NCI-H146 (cell line): ENCODE data around the gene KRTAP2-2.

Source experiments
- DNase-seq: peaks from one replicate; lab custom pipeline; 2025; lab: John Stamatoyannopoulos, UW

Gene KRTAP2-2

DNA sequence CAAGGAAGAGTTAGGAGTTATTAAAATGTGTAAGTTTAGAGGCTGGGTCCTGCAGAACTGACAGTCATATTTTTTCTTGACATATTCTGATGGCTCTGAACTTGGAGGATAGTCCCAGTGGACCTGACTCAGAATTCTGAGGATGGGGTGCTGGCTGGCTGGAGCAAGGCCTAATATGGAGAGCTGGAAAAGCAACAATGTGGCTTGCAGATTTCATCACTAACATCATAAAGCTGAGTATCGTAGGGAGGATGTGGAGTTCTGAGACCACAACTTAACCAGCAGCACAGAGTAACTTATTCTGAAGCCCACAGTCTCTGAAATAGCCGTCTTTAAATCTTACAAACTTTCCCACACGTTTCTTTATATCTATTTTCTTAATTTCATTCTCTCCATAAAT lies 30.3 kb downstream of the KRTAP2-2 start:
- no peak for DNase-seq

DNA sequence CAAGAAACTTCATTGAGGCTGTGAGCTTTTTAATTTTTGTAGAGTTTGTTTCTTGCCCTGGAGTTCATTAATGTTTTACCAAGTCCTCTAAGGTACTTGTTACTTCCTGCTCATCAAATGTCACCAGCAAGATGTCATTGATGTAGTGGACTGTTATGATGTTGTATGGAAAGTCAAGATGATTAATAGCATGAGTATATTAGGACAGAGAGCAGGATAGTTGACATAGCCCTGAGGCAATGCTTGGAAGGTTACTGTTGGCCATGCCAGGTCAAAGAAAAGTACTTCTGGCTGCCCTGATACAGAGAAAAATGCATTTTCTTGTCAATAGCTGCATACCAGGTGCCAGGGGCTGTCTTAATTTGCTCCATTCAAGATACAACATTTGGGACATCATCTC lies 34.7 kb downstream of the KRTAP2-2 start:
- DNase-seq, result peak; percentile 86

DNA sequence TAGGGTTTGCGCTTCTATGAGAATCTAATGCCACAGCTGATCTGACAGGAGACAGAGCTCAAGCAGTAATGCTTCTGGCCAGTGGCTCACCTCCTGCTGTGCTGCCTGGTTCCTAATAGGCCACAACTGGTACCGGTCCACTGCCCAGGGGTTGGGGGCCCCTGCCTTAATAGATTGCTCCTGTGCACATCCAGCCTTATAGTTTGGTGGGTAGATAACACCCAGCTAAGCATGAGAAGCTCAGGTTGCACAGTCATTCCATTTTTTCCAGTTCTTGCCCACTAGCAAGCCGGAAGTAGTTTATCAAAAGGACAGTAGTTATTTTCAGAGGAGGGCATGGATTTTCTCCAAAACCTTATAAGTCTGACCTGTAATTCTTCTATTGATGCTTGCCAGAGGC lies 35.6 kb downstream of the KRTAP2-2 start:
- DNase-seq, result no peak

DNA sequence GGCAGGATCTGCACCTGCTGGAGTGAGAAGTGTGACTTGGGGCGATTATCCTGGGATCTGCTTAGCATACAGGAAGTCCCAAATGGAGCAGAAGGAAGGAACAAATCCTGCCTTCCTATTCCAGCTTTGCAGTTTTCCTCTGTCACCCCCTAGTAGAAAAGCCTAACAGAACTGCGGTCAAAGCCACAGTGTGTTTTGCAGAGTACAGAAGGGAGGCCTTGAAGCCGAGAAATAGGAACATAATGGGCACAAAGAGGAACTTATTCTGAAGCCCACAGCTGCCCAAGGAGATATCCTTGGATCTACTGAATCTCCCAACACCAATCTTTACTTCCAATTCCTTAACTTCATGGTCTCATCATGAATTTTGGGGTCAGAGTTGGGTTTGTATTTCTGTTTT lies 36.5 kb downstream of the KRTAP2-2 start:
- no peak for DNase-seq

DNA sequence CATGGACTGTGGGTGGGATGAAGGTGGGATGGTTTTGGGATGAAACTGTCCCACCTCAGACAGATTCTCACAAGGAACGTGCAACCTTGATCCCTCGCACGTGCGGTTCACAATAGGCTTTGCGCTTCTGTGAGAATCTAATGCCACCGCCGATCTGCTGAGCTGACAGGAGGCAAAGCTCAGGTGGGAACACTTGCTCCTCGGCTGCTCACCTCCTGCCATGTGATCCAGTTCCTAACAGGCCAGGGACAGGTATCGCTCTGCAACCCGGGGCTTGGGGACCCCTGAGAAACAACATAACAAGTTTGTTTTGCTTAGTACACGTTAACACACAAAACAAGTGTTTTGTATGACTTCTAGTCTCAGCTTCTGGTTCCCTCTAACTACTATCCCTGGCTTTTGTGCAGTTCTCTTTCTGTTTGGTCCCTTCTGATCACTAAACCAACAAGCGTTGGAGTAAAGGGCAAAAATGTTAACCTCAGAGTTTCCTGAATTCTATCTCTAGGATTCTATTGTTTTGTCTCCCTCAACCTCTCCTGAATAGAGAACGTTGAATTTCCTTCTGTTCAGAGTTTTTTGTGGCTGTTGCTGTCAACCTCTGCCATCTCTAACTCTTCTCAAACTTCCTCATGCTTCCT lies 38.3 kb downstream of the KRTAP2-2 start:
- no peak for DNase-seq

DNA sequence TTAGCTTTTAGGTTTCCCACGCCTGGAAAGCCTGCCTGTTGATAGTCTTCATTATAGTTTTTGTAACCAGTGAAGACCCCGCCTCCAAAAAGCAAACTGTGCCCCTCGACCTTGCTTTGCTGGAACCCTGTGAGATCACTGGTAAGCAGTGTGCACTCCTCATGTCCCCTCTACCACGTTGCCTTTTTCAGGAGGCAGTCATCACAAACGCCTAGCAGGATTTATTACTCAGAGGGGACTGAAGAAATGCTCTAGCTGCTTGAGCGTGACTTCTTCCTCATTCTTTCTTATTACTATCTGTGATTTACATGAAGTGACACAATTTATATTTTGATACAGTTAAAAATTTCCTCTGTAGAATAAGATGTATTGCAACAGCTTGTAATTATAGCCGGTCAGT lies 39.6 kb downstream of the KRTAP2-2 start:
- no peak for DNase-seq

DNA sequence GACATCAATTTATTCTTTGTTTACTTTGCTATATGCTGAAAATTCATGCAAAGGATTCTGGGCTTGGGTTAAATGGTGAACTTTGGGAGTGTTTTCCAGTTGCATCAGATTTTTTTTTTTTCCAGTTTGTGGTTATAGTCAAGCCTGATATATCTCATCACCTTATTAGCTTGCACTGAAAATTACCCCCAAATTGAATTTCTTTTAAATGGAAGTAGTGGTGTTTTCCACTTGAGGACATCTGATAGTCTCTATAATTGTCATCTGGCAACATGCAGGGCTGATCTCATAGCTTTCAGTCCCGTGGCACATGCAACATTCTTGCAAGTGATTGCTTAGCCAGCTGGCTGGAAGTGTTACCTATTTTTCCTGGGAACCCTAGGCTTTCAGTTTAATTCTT lies 41.4 kb downstream of the KRTAP2-2 start:
- peak; percentile 25 for DNase-seq

DNA sequence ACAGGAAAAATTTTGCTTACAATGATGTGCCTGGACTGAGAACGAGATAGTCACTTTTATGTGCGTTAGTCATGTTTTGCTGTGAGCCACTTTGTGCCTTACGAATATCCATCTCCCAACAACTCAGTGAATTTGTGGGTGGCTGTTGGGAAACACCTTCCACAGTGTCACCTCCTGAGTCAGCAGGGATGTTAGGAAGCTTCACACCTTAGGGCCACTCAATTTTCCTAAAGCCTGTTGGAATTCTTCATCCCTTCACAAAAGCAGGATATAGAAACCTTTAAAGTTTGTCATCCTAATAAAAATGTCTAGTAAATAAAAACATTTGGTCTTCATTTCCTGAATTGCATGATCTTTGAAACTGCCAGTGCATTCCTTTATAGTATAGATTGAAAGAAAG lies 41.8 kb downstream of the KRTAP2-2 start:
- DNase-seq, result no peak

DNA sequence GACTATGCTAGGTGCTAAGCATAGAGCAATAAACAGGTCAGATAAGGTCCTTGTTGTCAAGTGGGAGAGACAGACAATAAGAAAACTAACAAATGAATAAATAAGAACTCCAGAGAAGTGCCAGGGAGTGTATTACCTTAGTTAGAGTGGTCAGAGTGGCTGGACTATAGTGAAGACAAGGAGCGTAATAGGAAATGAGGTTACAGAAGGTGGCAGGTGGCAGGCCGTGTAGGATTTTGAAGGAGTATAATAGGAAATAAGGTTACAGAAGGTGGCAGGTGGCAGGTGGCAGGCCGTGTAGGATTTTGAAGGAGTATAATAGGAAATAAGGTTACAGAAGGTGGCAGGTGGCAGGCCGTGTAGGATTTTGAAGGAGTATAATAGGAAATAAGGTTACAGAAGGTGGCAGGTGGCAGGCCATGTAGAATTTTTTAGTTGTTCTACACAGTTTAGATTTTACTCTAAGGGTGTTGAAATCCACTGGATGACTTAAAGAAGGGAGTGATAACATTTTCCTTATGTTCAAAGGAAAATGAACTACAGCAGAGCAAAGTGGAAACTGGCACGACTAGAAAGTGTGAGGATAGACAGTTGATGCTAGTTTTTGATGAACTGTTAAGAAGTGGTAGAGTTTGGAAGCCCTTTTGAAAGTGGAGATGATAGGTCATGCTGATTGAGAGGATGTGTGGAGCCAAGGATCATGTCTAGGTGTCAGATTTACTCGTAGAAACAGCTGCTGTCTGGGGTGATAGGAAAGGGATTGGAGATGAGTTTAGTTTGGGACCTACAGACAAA lies 42.5 kb downstream of the KRTAP2-2 start:
- DNase-seq, result peak; percentile 17

DNA sequence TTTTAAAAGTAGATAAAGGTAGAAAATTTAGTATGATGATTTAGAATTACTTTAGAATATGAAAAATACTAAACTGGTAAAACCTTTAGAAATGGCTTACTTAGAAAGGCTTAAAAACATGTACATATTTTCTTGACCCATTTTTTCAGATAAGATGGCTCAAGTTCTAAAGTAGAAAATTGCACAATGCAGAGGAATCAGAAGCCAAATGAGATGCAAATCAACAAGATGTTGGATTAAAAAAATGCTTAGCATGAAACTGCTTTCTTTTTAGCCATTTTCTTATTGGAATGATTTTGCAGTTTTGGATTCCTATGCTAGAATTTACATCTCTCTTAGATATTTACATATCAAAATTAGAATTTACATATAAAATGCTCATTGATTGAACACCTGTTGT lies 44.6 kb downstream of the KRTAP2-2 start:
- no peak for DNase-seq

DNA sequence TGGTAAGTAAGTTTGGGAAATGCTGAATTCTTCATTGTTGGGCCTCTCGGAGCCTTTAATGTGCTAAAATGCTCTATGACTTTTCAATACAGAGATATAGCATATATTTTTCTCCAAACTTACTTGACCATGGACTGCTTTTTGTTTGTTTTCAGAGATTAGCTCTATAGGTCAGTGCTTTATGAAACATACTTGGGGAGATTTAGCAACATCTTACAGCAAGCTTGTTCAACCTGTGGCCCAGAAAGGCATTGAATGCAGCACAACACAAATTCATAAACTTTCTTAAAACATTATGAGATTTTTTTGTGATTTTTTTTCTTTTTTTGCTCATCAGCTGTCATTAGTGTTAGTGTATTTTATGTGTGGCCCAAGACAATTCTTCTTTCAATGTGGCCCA lies 45.1 kb downstream of the KRTAP2-2 start:
- DNase-seq, result no peak

DNA sequence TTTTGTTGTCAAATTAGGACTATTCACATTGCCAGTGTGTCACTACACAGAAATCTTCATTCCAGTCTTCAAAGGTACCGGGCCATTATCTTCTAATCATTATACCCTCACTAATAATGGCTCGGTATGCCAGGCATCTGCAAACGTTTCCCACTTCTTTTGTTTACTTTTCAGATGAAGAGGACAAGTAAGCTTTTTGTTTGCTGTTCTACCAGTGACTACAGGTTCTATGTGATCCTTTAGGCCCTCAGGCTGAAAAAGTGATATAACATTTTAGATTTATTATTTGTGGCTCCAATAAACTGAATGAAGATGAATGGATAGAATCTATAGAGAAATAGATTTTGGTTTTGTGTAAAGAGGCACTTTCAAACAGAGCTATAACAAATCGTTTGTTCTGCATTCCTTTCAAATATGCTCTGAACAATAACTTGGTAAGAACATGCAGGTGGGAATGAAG lies 45.7 kb downstream of the KRTAP2-2 start:
- peak; percentile 45 for DNase-seq

DNA sequence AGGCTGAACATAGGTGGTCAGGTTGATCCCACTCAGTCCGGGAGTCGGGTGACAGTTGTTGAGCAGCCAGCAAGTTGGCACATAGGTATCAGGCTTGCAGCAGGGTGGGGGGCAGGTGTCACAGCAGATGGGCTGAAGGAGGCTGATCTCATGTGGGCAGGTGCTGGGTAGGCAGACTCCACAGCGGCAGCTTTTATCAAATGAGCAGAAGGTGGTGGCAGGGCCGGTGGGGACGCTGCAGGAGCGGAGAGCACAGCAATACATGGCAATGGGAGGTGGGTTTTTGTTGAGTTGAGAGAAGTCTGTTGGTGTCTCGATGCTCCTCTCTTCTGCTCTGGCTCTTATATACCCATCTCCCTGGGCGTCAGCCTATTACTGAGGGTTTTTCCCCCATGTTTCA lies 46.2 kb downstream of the KRTAP2-2 start, which contains the start of gene KRTAP3-1:
Gene KRTAP3-1, minus strand, starts transcription at position 318 of the 400 bp plus-strand sequence. Its CDS starts 54 bp downstream, at position 264.
- DNase-seq, result peak; percentile 73
